Midbrain (tissue), 1 donor: Measurements from ENCODE around the gene PRSS57.
"Not testable (repeated sequence)": the region's sequence is repeated elsewhere in the genome, so short reads cannot be mapped to it uniquely, and the experiment has no call there.

Experiments used
- DNase-seq: peaks from one replicate; lab custom pipeline; 2025; lab: John Stamatoyannopoulos, UW

Gene PRSS57

GRCh38 chr19:723247-723646 lies 28.0 kb upstream of the PRSS57 start:
- no peak for DNase-seq

GRCh38 chr19:722553-723101 lies 27.4 kb upstream of the PRSS57 start:
- DNase-seq: no peak

GRCh38 chr19:720345-721160 lies 25.3 kb upstream of the PRSS57 start:
- peak; percentile 75 for DNase-seq

- DNase-seq: peak; percentile 59
Measured at GRCh38 chr19:719636-720344, 24.5 kb upstream of the PRSS57 start.

GRCh38 chr19:718991-719512 lies 23.8 kb upstream of the PRSS57 start:
- peak; percentile 65 for DNase-seq

GRCh38 chr19:718251-718951 lies 23.1 kb upstream of the PRSS57 start:
- peak; percentile 22 for DNase-seq

GRCh38 chr19:715347-715746 lies 20.1 kb upstream of the PRSS57 start:
- no peak for DNase-seq

- no peak for DNase-seq
Measured at GRCh38 chr19:711254-711653, 16.0 kb upstream of the PRSS57 start.

- no peak for DNase-seq
Measured at GRCh38 chr19:710767-711166, 15.5 kb upstream of the PRSS57 start.

- DNase-seq: peak; percentile 48
Measured at GRCh38 chr19:709965-710571, 14.8 kb upstream of the PRSS57 start.

GRCh38 chr19:709196-709964 lies 14.1 kb upstream of the PRSS57 start:
- DNase-seq: no peak

- peak; percentile 35 for DNase-seq
Measured at GRCh38 chr19:708154-709143, 13.2 kb upstream of the PRSS57 start, which contains the start of gene PALM. Gene PALM (plus strand): TSS chr19:708935. CDS start chr19:709147, 212 bp downstream.

- DNase-seq: no peak
Measured at GRCh38 chr19:704447-704741, 9.1 kb upstream of the PRSS57 start.

GRCh38 chr19:703651-704446 lies 8.6 kb upstream of the PRSS57 start:
- DNase-seq: no peak

GRCh38 chr19:703329-703650 lies 8.0 kb upstream of the PRSS57 start:
- no peak for DNase-seq

GRCh38 chr19:702847-703246 lies 7.6 kb upstream of the PRSS57 start:
- not testable (repeated sequence) for DNase-seq

GRCh38 chr19:699885-700284 lies 4.6 kb upstream of the PRSS57 start:
- not testable (repeated sequence) for DNase-seq

- not testable (repeated sequence) for DNase-seq
Measured at GRCh38 chr19:698529-698928, 3.3 kb upstream of the PRSS57 start.
